K562 (cell line): ENCODE data around the gene CC2D1A. TPM values are rescaled to one million over a fixed set of nuclear protein-coding genes. Genes with fewer than 3 reads are reported as not detected.

Experiments
- BRF2 ChIP-seq: IDR thresholded peaks from 3 replicates; pipeline ENCODE4 v1.6.1; 2011; ENCODE audit warnings: borderline replicate concordance, mild to moderate bottlenecking; ENCODE audit not compliant: insufficient read length, insufficient read depth
- CHD2 ChIP-seq: IDR thresholded peaks from 2 replicates; pipeline ENCODE4 v1.6.1; 2011; ENCODE audit warnings: low read depth, low read length
- ELK3 ChIP-seq: fragments of 450-650 bp; formaldehyde crosslinking; IDR thresholded peaks from 2 replicates; pipeline ENCODE4 v1.4.0; 2020; ENCODE audit warnings: mild to moderate bottlenecking
- HMGN3 ChIP-seq: IDR thresholded peaks from 2 replicates; pipeline ENCODE4 v1.6.1; 2011; ENCODE audit warnings: borderline replicate concordance, low read depth, mild to moderate bottlenecking, mixed read lengths, low read length; ENCODE audit not compliant: insufficient read length; ENCODE audit errors: extremely low read depth
- HOMEZ ChIP-seq: fragments of 250-450 bp; sonication (Bioruptor Pico); IDR thresholded peaks from 2 replicates; pipeline ENCODE4 v1.4.0; 2020; ENCODE audit warnings: mild to moderate bottlenecking, moderate library complexity
- HOXB6 ChIP-seq: fragments of 250-450 bp; sonication (Bioruptor Pico); IDR thresholded peaks from 2 replicates; pipeline ENCODE4 v1.5.1; 2022; ENCODE audit warnings: mild to moderate bottlenecking, borderline replicate concordance
- L3MBTL2 ChIP-seq: fragments of 450-650 bp; IDR thresholded peaks from 2 replicates; pipeline ENCODE4 v1.6.1; 2016; ENCODE audit warnings: mild to moderate bottlenecking, moderate library complexity
- NONO ChIP-seq, 2 experiments: fragments of 200-400 bp in 1 of 2; fragments of 450-650 bp in 1 of 2; formaldehyde crosslinking in 1 of 2; IDR thresholded peaks; 2 replicates each; pipeline ENCODE4 v1.6.1; 2017; ENCODE audit warnings: low read depth in 2 of 2, mild to moderate bottlenecking in 2 of 2, moderate library complexity in 2 of 2, low read length in 1 of 2
- NR2F6 ChIP-seq: fragments of 450-650 bp; formaldehyde crosslinking; IDR thresholded peaks from 2 replicates; pipeline ENCODE4 v1.4.0; 2020; ENCODE audit warnings: mild to moderate bottlenecking
- PHF20 ChIP-seq: fragments of 450-650 bp; IDR thresholded peaks from 2 replicates; pipeline ENCODE4 v1.6.1; 2018; ENCODE audit not compliant: partially characterized antibody
- PTRF ChIP-seq: fragments of 450-650 bp; IDR thresholded peaks from 2 replicates; pipeline ENCODE4 v1.6.1; 2016; ENCODE audit warnings: mild to moderate bottlenecking, missing genetic modification characterization, missing compliant biosample characterization
- SRSF7 ChIP-seq: fragments of 200-400 bp; formaldehyde crosslinking; optimal IDR thresholded peaks from 2 replicates; pipeline ENCODE3; 2017; ENCODE audit warnings: mild to moderate bottlenecking, low read depth, low read length
- STAT6 ChIP-seq: sonication (generic); formaldehyde crosslinking; IDR thresholded peaks from 2 replicates; pipeline ENCODE4 v1.8.1; 2023; ENCODE audit warnings: mild to moderate bottlenecking, missing genetic modification reagents
- TCF7L2 ChIP-seq: fragments of 150-350 bp; IDR thresholded peaks from 2 replicates; pipeline ENCODE4 v1.6.1; 2016; ENCODE audit warnings: low read depth, mild to moderate bottlenecking, low read length, moderate library complexity
- TFAP4 ChIP-seq: sonication (generic); formaldehyde crosslinking; IDR thresholded peaks from 2 replicates; pipeline ENCODE4 v1.8.0; 2022; ENCODE audit warnings: missing genetic modification reagents, mild to moderate bottlenecking, moderate library complexity, borderline replicate concordance
- ZBTB17 ChIP-seq: fragments of 450-650 bp; formaldehyde crosslinking; IDR thresholded peaks from 2 replicates; pipeline ENCODE4 v1.4.0; 2020; ENCODE audit warnings: mild to moderate bottlenecking
- ZNF174 ChIP-seq: fragments of 250-450 bp; sonication (Bioruptor Pico); IDR thresholded peaks from 2 replicates; pipeline ENCODE4 v1.4.0; 2020; ENCODE audit warnings: mild to moderate bottlenecking
- ZNF766 ChIP-seq: fragments of 200-800 bp; sonication (Bioruptor generic); conservative IDR thresholded peaks from 2 replicates; pipeline ENCODE4 v1.6.1; 2016; ENCODE audit warnings: missing genetic modification characterization, missing compliant biosample characterization
- ZSCAN32 ChIP-seq: fragments of 450-650 bp; formaldehyde crosslinking; IDR thresholded peaks from 2 replicates; pipeline ENCODE4 v1.4.0; 2020; ENCODE audit warnings: mild to moderate bottlenecking, moderate library complexity
- polyA plus RNA-seq, 8 experiments: library from polyadenylated mRNA; depleted of rRNA in 4 of 8; stranded (reverse) in 5 of 8; unstranded in 3 of 8; fragments of >200 nt; fragmentation: Nextera tagmentation in 2 of 8; fragmentation: Illumina TruSeq in 1 of 8; extraction: Ambion mirVana in 2 of 8; extraction: Trizol in 1 of 8; gene quantifications; 2 replicates each; pipeline versions ENCODE4 v1.2.1 to v1.2.3, GENCODE V29; 2011 to 2014; ENCODE audit warnings: inconsistent platforms in 1 of 8, missing spikeins in 1 of 8
- total RNA-seq, 7 experiments: library from RNA; depleted of rRNA in 6 of 7; stranded (reverse); fragments of >200 nt in 6 of 7; fragmentation: Illumina TruSeq in 2 of 7; extraction: Trizol in 2 of 7; gene quantifications; 2 replicates each; pipeline versions ENCODE4 v1.2.1 to v1.2.3, GENCODE V29; 2011 to 2021; ENCODE audit warnings: low replicate concordance in 1 of 7

Gene CC2D1A
- total and polyA plus RNA-seq, 9 of the 15 experiments (the other 6 are each of a cell fraction or from before 2014, with no cell fraction given): 0.32 to 31.0 (median 12.9) TPM

- TF ChIP-seq BRF2 (no peak), TFAP4 (CRISPR knock-in tag) (peak; percentile 91), HMGN3 (peak; percentile 95), STAT6 (CRISPR knock-in tag) (no peak), TCF7L2 (no peak), HOMEZ (CRISPR knock-in tag) (no peak), NONO (IDR thresholded peaks at IDR 0.05; ENCODE audit: low read depth in 2 of 2, low read length in 1 of 2) (peak in 1 of 2 experiments; percentile 41; a peak in 1 of 4 replicates), CHD2 (peak; percentile 14; the same call in 1 of the 2 replicates), ZNF174 (CRISPR knock-in tag) (no peak), ZSCAN32 (CRISPR knock-in tag) (no peak), ZNF766 (CRISPR knock-in tag) (no peak), PHF20 (peak; percentile 44), HOXB6 (CRISPR knock-in tag) (no peak), ELK3 (CRISPR knock-in tag) (no peak), PTRF (tag) (no peak), SRSF7 (no peak), ZBTB17 (peak; percentile 14; the same call in 1 of the 2 replicates), NR2F6 (CRISPR knock-in tag) (no peak), L3MBTL2 (peak; percentile 53; the same call in 1 of the 2 replicates)
These were observed 25.6 kb upstream of the CC2D1A start (continued) for GRCh38 chr19:13880059-13881043.
